Psoas muscle (tissue), 8 donors: Measurements from ENCODE around the gene EIF3I. TPM values are rescaled to one million over a fixed set of nuclear protein-coding genes. Genes with fewer than 3 reads are reported as not detected.

Experiments
- ATAC-seq, 4 donors: fragments of 200-7000 bp; cut with Tn5 transposase; one replicate each; pipeline ENCODE4 v1.9.1; 2020; ENCODE audit warnings: moderate library complexity in 3 of 4, mild to moderate bottlenecking in 2 of 4
- DNase-seq, 2 donors: peaks; one replicate each; pipeline ENCODE4 v3.0.0-alpha.2; 2020
- H3K27ac ChIP-seq: fragments of 200-600 bp; one replicate; pipeline ENCODE4 v1.8.0; 2022
- H3K27me3 ChIP-seq, 3 donors: fragments of 200-600 bp in 1 of 3; one replicate each; pipeline versions ENCODE4 v1.6.1 to v1.8.0; 2013 to 2022; ENCODE audit warnings: low read length in 2 of 3, mild to moderate bottlenecking in 2 of 3, moderate library complexity in 1 of 3; ENCODE audit not compliant: insufficient read depth in 3 of 3
- H3K36me3 ChIP-seq, 2 donors: fragments of 200-600 bp in 1 of 2; one replicate each; pipeline versions ENCODE4 v1.6.1 to v1.8.0; 2013 to 2022; ENCODE audit warnings: low read depth in 1 of 2, mild to moderate bottlenecking in 1 of 2, moderate library complexity in 1 of 2; ENCODE audit not compliant: insufficient read depth in 1 of 2
- H3K4me1 ChIP-seq: fragments of 200-600 bp; one replicate; pipeline ENCODE4 v1.8.0; 2022
- H3K4me3 ChIP-seq: fragments of 200-600 bp; one replicate; pipeline ENCODE4 v1.8.0; 2022; ENCODE audit warnings: mild to moderate bottlenecking
- H3K9me3 ChIP-seq: fragments of 200-600 bp; one replicate; pipeline ENCODE4 v1.8.0; 2022
- CTCF ChIP-seq: fragments of 200-600 bp; IDR thresholded peaks from one replicate; pipeline ENCODE4 v1.8.0; 2022; ENCODE audit warnings: antibody characterized with exemption
- WGBS, 3 donors: extraction: QIAGEN DNeasy Blood & Tissue Kit; methylation state at CpG; one replicate each; pipeline versions ENCODE4 v1.1.6 to v1.1.7; 2013; 5-methylcytosine and 5-hydroxymethylcytosine counted together
- intact Hi-C, 2 donors: fragments of 100-400 bp; cut with DNase I; formaldehyde crosslinking; loops; one replicate each; pipeline versions ENCODE4 v1.11.0 to v1.14.2; 2022
- polyA plus RNA-seq, 3 donors: library from polyadenylated mRNA; stranded (reverse); fragments of 200-250 nt; gene quantifications; one replicate each; pipeline ENCODE4 v1.2.3, GENCODE V29; 2013
- total RNA-seq, 4 donors: library from RNA; stranded (reverse); fragmentation: NEBNext Ultra II Directional in 2 of 4; extraction: Animal tissue kit (Norgen Biotek cat#: 25700) in 2 of 4; gene quantifications; one replicate each; pipeline versions ENCODE4 v1.2.1 to v1.2.4, GENCODE V29; 2021 to 2023
- donor health status: healthy with polysubstance abuse.
- donor health status: DM: no; HTN: no; CAD: no; lungs with moderate emphysema.
- donor health status: Bipolar disorder and iron deficiency.
- donor health status: healthy.
- donor health status: DM: yes; HTN: yes; CAD: no.
- donor health status: DM: no; HTN: no; CAD: no.
- donor health status: DM: no; HTN: no; CAD: no.
- donor health status: DM: yes; HTN: yes; CAD: no.

EIF3I gene
- total and polyA plus RNA-seq, 7 donors = 174 to 506 (median 238) TPM

GRCh38 chr1:32199717-32200072 lies 22.5 kb upstream of the EIF3I start:
- H3K27ac ChIP-seq = peak overlapping the region; percentile 94
- no peak for TF ChIP-seq CTCF
- ATAC-seq = peak; percentile 78 to 83 (median 82)
- no peaks in the 10 kb centered on the region for H3K27me3 ChIP-seq
- intact Hi-C loops = loop anchor here in 1 of 2 donors (2.0 kb wide), 1 partner anchor 19 kb away; no protein-coding TSS in a partner anchor
- H3K36me3 ChIP-seq = peaks cover 11 to 44% of the 10 kb centered on the region in 2 donors
- WGBS, 3 donors = 8 to 17% (median 15%) methylated on average over 6 of the region's 6 CpGs
- DNase-seq = peak; percentile 82 to 92
- no peaks in the 10 kb centered on the region for H3K9me3 ChIP-seq
- H3K4me3 ChIP-seq = peak overlapping the region; percentile 88
- peaks cover 54% of the 10 kb centered on the region for H3K4me1 ChIP-seq

- ATAC-seq = peak; percentile 49 to 73 (median 60)
- 0 to 1% (median 0%) methylated on average over 34 of the region's 34 CpGs for WGBS, 3 donors
- peak within 1 kb of the TSS; percentile 88 for H3K4me3 ChIP-seq
- intact Hi-C loops = no loop called here
- peak within 1 kb of the TSS; percentile 94 for H3K27ac ChIP-seq
- H3K9me3 ChIP-seq = no peaks in the 10 kb centered on the region
- no peak for TF ChIP-seq CTCF
- H3K4me1 ChIP-seq = peaks cover 59% of the 10 kb centered on the region
- H3K27me3 ChIP-seq = no peaks in the 10 kb centered on the region
- peak; percentile 77 to 84 for DNase-seq
- H3K36me3 ChIP-seq = peaks cover 4 to 40% of the 10 kb centered on the region in 2 donors
Observed at GRCh38 chr1:32200226-32201010, 21.8 kb upstream of the EIF3I start, which contains the start of gene CCDC28B. CCDC28B (plus strand) TSS chr1:32200595; CDS start chr1:32201936, 1,341 bp downstream.

DNA sequence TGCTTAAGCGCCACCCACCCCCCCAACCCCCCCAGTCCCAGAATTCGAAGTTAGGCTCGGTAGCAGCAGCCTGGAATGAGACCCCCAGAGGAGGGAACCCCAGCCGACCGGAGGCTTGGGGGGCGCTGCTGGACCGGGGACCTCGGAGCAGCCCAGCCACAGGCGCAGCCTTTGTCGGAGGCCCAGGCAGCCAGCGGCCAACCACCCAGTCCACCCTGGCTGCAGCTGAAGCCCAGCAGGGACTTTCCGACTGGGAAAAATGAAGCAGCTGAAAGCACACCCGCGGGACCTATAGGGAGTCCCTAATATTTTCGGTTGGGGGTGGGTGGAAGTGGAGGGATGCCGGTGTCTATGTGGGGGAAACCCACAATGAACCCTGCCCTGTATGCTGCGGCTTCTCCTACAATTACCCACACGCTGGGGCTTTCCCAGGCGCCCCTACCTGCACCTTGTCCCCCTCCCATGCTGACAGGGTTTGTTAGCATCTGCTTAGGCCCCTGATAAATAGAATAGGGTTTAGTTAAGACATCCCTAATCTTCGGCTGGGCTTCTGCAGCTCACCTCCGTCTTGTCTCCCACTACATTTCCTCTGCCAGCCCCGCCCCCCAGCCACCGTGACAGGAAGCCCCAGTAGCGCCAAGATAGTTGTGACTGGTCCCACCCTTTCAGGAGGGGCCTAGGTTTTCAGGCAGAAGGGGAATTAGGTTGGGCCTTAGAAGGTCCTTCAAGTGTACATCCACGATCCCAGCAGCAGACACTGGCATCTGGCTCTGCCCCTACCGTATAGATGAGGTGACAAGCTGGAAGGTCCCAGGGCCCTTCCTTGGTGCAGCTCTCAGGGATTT lies 21.0 kb upstream of the EIF3I start:
- H3K4me3 ChIP-seq = peak overlapping the region; percentile 88
- WGBS, 3 donors = 1% methylated on average over 23 to 26 of the region's 26 CpGs
- peaks cover 3 to 32% of the 10 kb centered on the region in 2 donors for H3K36me3 ChIP-seq
- peaks cover 61% of the 10 kb centered on the region for H3K4me1 ChIP-seq
- H3K9me3 ChIP-seq = no peaks in the 10 kb centered on the region
- intact Hi-C loops = no loop called here
- no peaks in the 10 kb centered on the region for H3K27me3 ChIP-seq
- peak overlapping the region; percentile 94 for H3K27ac ChIP-seq
- ATAC-seq = peak in 3 of 4 donors; percentile 35 to 36 (median 36)
- TF ChIP-seq CTCF = no peak
- peak; percentile 70 to 75 for DNase-seq

GRCh38 chr1:32204943-32205361 lies 17.3 kb upstream of the EIF3I start:
- no peak for TF ChIP-seq CTCF
- Histone ChIP-seq H3K27ac (peak overlapping the region; percentile 53), H3K27me3 (no peaks in the 10 kb centered on the region), H3K4me3 (peak overlapping the region; percentile 85), H3K9me3 (no peaks in the 10 kb centered on the region), H3K4me1 (peaks cover 25% of the 10 kb centered on the region), H3K36me3 (peaks cover 0 to 10% of the 10 kb centered on the region in 2 donors)
- DNase-seq = no peak
- ATAC-seq = no peak
- intact Hi-C loops = no loop called here
- 32 to 39% (median 35%) methylated on average over 26 of the region's 26 CpGs for WGBS, 3 donors
